Tibial artery (tissue), 4 donors: Measurements from ENCODE around the gene ACTN4.

Experiments used
- DNase-seq, 2 donors: peaks; one replicate each; pipeline ENCODE4 v3.0.0-alpha.2; 2019
- H3K27ac ChIP-seq, 2 donors: fragments of 200-600 bp; sonication (generic) in 1 of 2; 1 replicate in 1 of 2; 2 replicates in 1 of 2; pipeline ENCODE4 v1.5.1; 2018 to 2019; ENCODE audit warnings: mild to moderate bottlenecking in 1 of 2
- H3K27me3 ChIP-seq, 2 donors: fragments of 200-600 bp; sonication (generic) in 1 of 2; one replicate each; pipeline versions ENCODE4 v1.5.1 to v1.6.0; 2016 to 2019
- H3K36me3 ChIP-seq, 3 donors: fragments of 200-600 bp; sonication (generic) in 2 of 3; one replicate each; pipeline ENCODE4 v1.5.1; 2016 to 2019; ENCODE audit warnings: mild to moderate bottlenecking in 2 of 3
- H3K4me1 ChIP-seq, 4 donors: fragments of 200-600 bp; sonication (generic) in 2 of 4; 1 replicate in 3 of 4; 2 replicates in 1 of 4; pipeline ENCODE4 v1.5.1; 2016 to 2019
- H3K4me3 ChIP-seq, 2 donors: fragments of 200-600 bp; sonication (generic) in 1 of 2; 1 replicate in 1 of 2; 2 replicates in 1 of 2; pipeline ENCODE4 v1.5.1; 2018 to 2019; ENCODE audit warnings: mild to moderate bottlenecking in 2 of 2
- H3K9me3 ChIP-seq, 3 donors: fragments of 200-600 bp; sonication (generic) in 1 of 3; one replicate each; pipeline ENCODE4 v1.5.1; 2016 to 2019
- CTCF ChIP-seq, 2 experiments: fragments of 200-600 bp in 1 of 2; fragments of 450-650 bp in 1 of 2; IDR thresholded peaks; one replicate each; pipeline ENCODE4 v1.5.1; 2017 to 2019; ENCODE audit warnings: antibody characterized with exemption in 2 of 2, mild to moderate bottlenecking in 1 of 2, moderate library complexity in 1 of 2
- intact Hi-C: fragments of 100-400 bp; cut with DNase I; formaldehyde crosslinking; loops from one replicate; pipeline ENCODE4 v1.15.0; 2023; ENCODE audit warnings: low total_unique reads

Gene ACTN4

GRCh38 chr19:38719761-38720558 is 72.5 kb downstream of the ACTN4 start:
- Histone ChIP-seq H3K4me1 (peaks cover 13 to 82% (median 56%) of the 10 kb centered on the region in 4 donors), H3K4me3 (no peak overlapping the region), H3K27me3 (no peaks in the 10 kb centered on the region), H3K36me3 (peaks cover 83 to 96% (median 88%) of the 10 kb centered on the region in 3 donors), H3K27ac (peak overlapping the region; percentile 72 to 91), H3K9me3 (no peaks in the 10 kb centered on the region)
- no peak for DNase-seq
- no peak for TF ChIP-seq CTCF (IDR thresholded peaks at IDR 0.05)
- intact Hi-C loops: loop anchor here (5.0 kb wide), 1 partner anchor 68 kb away; no protein-coding TSS in a partner anchor

- intact Hi-C loops: no loop called here
- no peak for DNase-seq
- Histone ChIP-seq H3K27me3 (no peaks in the 10 kb centered on the region), H3K36me3 (peaks cover 88 to 100% (median 94%) of the 10 kb centered on the region in 3 donors), H3K4me1 (peaks cover 12 to 81% (median 51%) of the 10 kb centered on the region in 4 donors), H3K27ac (peak overlapping the region; percentile 72 to 91), H3K9me3 (no peaks in the 10 kb centered on the region), H3K4me3 (no peak overlapping the region)
- TF ChIP-seq CTCF (IDR thresholded peaks at IDR 0.05): no peak
These were observed 73.2 kb downstream of the ACTN4 start for GRCh38 chr19:38720559-38721236.

- H3K27me3 ChIP-seq: no peaks in the 10 kb centered on the region
- peak overlapping the region; percentile 72 to 91 for H3K27ac ChIP-seq
- H3K4me1 ChIP-seq: peaks cover 12 to 81% (median 51%) of the 10 kb centered on the region in 4 donors
- DNase-seq: no peak
- no peaks in the 10 kb centered on the region for H3K9me3 ChIP-seq
- no peak for TF ChIP-seq CTCF (IDR thresholded peaks at IDR 0.05)
- peaks cover 88 to 98% (median 94%) of the 10 kb centered on the region in 3 donors for H3K36me3 ChIP-seq
- no peak overlapping the region for H3K4me3 ChIP-seq
- intact Hi-C loops: no loop called here
These were observed 74.0 kb downstream of the ACTN4 start for GRCh38 chr19:38721496-38721895.

- intact Hi-C loops: no loop called here
- Histone ChIP-seq H3K9me3 (no peaks in the 10 kb centered on the region), H3K36me3 (peaks cover 88 to 98% (median 94%) of the 10 kb centered on the region in 3 donors), H3K4me1 (peaks cover 12 to 88% (median 51%) of the 10 kb centered on the region in 4 donors), H3K4me3 (no peak overlapping the region), H3K27me3 (no peaks in the 10 kb centered on the region), H3K27ac (peak overlapping the region; percentile 72 to 91)
- no peak for DNase-seq
- no peak for TF ChIP-seq CTCF (IDR thresholded peaks at IDR 0.05)
These were observed 74.7 kb downstream of the ACTN4 start for GRCh38 chr19:38721979-38722773.

GRCh38 chr19:38722947-38723605 is 75.6 kb downstream of the ACTN4 start:
- Histone ChIP-seq H3K36me3 (peaks cover 87 to 98% (median 94%) of the 10 kb centered on the region in 3 donors), H3K4me3 (no peak overlapping the region), H3K27ac (peak overlapping the region; percentile 72 to 91), H3K9me3 (no peaks in the 10 kb centered on the region), H3K4me1 (peaks cover 12 to 90% (median 55%) of the 10 kb centered on the region in 4 donors), H3K27me3 (no peaks in the 10 kb centered on the region)
- DNase-seq: no peak
- intact Hi-C loops: no loop called here
- TF ChIP-seq CTCF (IDR thresholded peaks at IDR 0.05): no peak
